Measurements from ENCODE around the gene CNKSR3.

DNA sequence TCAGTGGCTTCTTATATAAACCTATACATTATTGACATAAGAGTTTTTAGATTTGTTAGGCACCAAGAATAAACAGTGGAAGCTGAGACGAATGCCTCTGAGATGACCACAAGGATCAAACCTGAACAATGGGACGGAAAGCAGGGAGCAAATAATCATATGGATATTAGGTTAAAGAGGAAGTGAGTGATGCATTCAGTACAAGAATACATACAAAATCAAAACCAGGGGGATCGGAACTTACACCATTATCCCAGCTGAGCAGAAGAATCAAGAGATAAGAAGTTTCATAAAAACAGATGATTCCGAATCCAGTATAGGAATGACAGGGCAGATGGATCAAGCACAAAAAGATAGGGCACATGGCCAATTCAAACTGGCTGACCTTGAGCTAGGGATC, 21.9 kb upstream of the CNKSR3 start:
- TF ChIP-seq, protein P1, sequence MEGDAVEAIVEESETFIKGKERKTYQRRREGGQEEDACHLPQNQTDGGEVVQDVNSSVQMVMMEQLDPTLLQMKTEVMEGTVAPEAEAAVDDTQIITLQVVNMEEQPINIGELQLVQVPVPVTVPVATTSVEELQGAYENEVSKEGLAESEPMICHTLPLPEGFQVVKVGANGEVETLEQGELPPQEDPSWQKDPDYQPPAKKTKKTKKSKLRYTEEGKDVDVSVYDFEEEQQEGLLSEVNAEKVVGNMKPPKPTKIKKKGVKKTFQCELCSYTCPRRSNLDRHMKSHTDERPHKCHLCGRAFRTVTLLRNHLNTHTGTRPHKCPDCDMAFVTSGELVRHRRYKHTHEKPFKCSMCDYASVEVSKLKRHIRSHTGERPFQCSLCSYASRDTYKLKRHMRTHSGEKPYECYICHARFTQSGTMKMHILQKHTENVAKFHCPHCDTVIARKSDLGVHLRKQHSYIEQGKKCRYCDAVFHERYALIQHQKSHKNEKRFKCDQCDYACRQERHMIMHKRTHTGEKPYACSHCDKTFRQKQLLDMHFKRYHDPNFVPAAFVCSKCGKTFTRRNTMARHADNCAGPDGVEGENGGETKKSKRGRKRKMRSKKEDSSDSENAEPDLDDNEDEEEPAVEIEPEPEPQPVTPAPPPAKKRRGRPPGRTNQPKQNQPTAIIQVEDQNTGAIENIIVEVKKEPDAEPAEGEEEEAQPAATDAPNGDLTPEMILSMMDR (IDR thresholded peaks at IDR 0.05; ENCODE audit: low read length), result no peak
- no peak for TF ChIP-seq EZH2 (IDR thresholded peaks at IDR 0.05; ENCODE audit: borderline replicate concordance, low read length)
